Astrocyte (in vitro differentiated cells and primary cell): ENCODE data around the gene GOLGA7B. TPM values are rescaled to one million over a fixed set of nuclear protein-coding genes. Genes with fewer than 3 reads are reported as not detected.

Experiments
- DNase-seq: peaks from one replicate; pipeline ENCODE4 v3.0.0-alpha.2; 2010; ENCODE audit warnings: low read depth
- FAIRE-seq: peaks from 2 replicates; lab custom pipeline; 2011; peaks lifted over from hg19 to GRCh38; lab: Jason Lieb, UNC
- H2AFZ ChIP-seq: 2 replicates; pipeline ENCODE4 v1.6.0; 2012; ENCODE audit warnings: low read depth, low read length, inconsistent platforms
- H3K27ac ChIP-seq: 2 replicates; pipeline ENCODE4 v1.5.1; 2011; ENCODE audit warnings: low read depth, low read length, inconsistent platforms
- H3K27me3 ChIP-seq: 2 replicates; pipeline ENCODE4 v1.6.0; 2011; ENCODE audit warnings: low read length, inconsistent platforms; ENCODE audit not compliant: insufficient read depth
- H3K36me3 ChIP-seq: 2 replicates; pipeline ENCODE4 v1.5.1; 2011; ENCODE audit warnings: low read length, inconsistent platforms; ENCODE audit not compliant: insufficient read depth
- H3K4me1 ChIP-seq: 2 replicates; pipeline ENCODE4 v1.5.1; 2011; ENCODE audit warnings: low read length, inconsistent platforms; ENCODE audit not compliant: insufficient read depth
- H3K4me2 ChIP-seq: 2 replicates; pipeline ENCODE4 v1.6.0; 2012; ENCODE audit warnings: low read length, inconsistent platforms
- H3K4me3 ChIP-seq: 2 replicates; pipeline ENCODE4 v1.5.1; 2011; ENCODE audit warnings: low read depth, mild to moderate bottlenecking, low read length, inconsistent platforms; ENCODE audit not compliant: insufficient read depth
- H3K79me2 ChIP-seq: 2 replicates; pipeline ENCODE4 v1.6.0; 2012; ENCODE audit warnings: mild to moderate bottlenecking, low read length, inconsistent platforms; ENCODE audit not compliant: insufficient read depth
- H3K9ac ChIP-seq: 2 replicates; pipeline ENCODE4 v1.6.0; 2012; ENCODE audit warnings: mild to moderate bottlenecking, low read length, inconsistent platforms
- H3K9me3 ChIP-seq: 2 replicates; pipeline ENCODE4 v1.5.1; 2012; ENCODE audit warnings: low read depth, mild to moderate bottlenecking, low read length, inconsistent platforms; ENCODE audit not compliant: insufficient read depth
- H4K20me1 ChIP-seq: 2 replicates; pipeline ENCODE4 v1.6.0; 2012; ENCODE audit warnings: low read length, inconsistent platforms; ENCODE audit not compliant: insufficient read depth
- H3K27ac Mint-ChIP-seq: one replicate; pipeline ENCODE4 v1.8.0; 2021; ENCODE audit warnings: mild to moderate bottlenecking, mixed read lengths; ENCODE audit not compliant: unreplicated experiment
- H3K27me3 Mint-ChIP-seq: one replicate; pipeline ENCODE4 v1.8.0; 2021; ENCODE audit warnings: low read depth, mixed read lengths; ENCODE audit not compliant: unreplicated experiment
- H3K36me3 Mint-ChIP-seq: one replicate; pipeline ENCODE4 v1.8.0; 2021; ENCODE audit warnings: low read depth, mixed read lengths; ENCODE audit not compliant: unreplicated experiment
- H3K4me1 Mint-ChIP-seq: one replicate; pipeline ENCODE4 v1.8.0; 2021; ENCODE audit warnings: low read depth, mixed read lengths; ENCODE audit not compliant: unreplicated experiment
- H3K4me3 Mint-ChIP-seq: one replicate; pipeline ENCODE4 v1.8.0; 2021; ENCODE audit warnings: mild to moderate bottlenecking, moderate library complexity, mixed read lengths; ENCODE audit not compliant: unreplicated experiment
- H3K9me3 Mint-ChIP-seq: one replicate; pipeline ENCODE4 v1.8.0; 2021; ENCODE audit warnings: mild to moderate bottlenecking, mixed read lengths; ENCODE audit not compliant: unreplicated experiment
- CTCF ChIP-seq: IDR thresholded peaks from 2 replicates; pipeline ENCODE4 v1.5.1; 2011; ENCODE audit warnings: low read depth, mild to moderate bottlenecking, inconsistent platforms, low read length, moderate library complexity; ENCODE audit not compliant: insufficient read depth
- EZH2 ChIP-seq: IDR thresholded peaks from 2 replicates; pipeline ENCODE4 v1.6.1; 2012; ENCODE audit warnings: mild to moderate bottlenecking, low read length, inconsistent platforms; ENCODE audit not compliant: insufficient read depth
- total RNA-seq: library from RNA; stranded (reverse); gene quantifications from 2 replicates; pipeline ENCODE4 v1.2.1, GENCODE V29; 2021

GOLGA7B gene
- total RNA-seq, 1 donor from 2014 or later, result 0.16 TPM

GRCh38 chr10:97823734-97824133, 25.9 kb upstream of the GOLGA7B start:
- H3K36me3 ChIP-seq, result no peaks in the 10 kb centered on the region
- H4K20me1 ChIP-seq, result no peaks in the 10 kb centered on the region
- H2AFZ ChIP-seq, result no peak overlapping the region
- H3K79me2 ChIP-seq, result no peaks in the 10 kb centered on the region
- H3K27ac Mint-ChIP-seq, result no peak overlapping the region
- H3K9ac ChIP-seq, result no peak overlapping the region
- no peak overlapping the region for H3K4me3 Mint-ChIP-seq
- H3K27ac ChIP-seq, result no peak overlapping the region
- peaks cover 3% of the 10 kb centered on the region for H3K27me3 ChIP-seq
- no peaks in the 10 kb centered on the region for H3K36me3 Mint-ChIP-seq
- no peaks in the 10 kb centered on the region for H3K9me3 Mint-ChIP-seq
- no peak overlapping the region for H3K4me3 ChIP-seq
- DNase-seq (no peak), FAIRE-seq (no peak)
- no peaks in the 10 kb centered on the region for H3K9me3 ChIP-seq
- TF ChIP-seq EZH2 (no peak), CTCF (no peak)
- peaks cover 10% of the 10 kb centered on the region for H3K4me1 Mint-ChIP-seq
- H3K4me1 ChIP-seq, result peaks cover 4% of the 10 kb centered on the region
- peaks cover 35% of the 10 kb centered on the region for H3K27me3 Mint-ChIP-seq
- H3K4me2 ChIP-seq, result no peak overlapping the region

GRCh38 chr10:97825020-97825760, 24.5 kb upstream of the GOLGA7B start:
- H3K36me3 Mint-ChIP-seq, result no peaks in the 10 kb centered on the region
- Histone ChIP-seq H2AFZ (no peak overlapping the region), H3K36me3 (no peaks in the 10 kb centered on the region), H3K79me2 (no peaks in the 10 kb centered on the region), H3K4me3 (no peak overlapping the region), H3K27me3 (no peaks in the 10 kb centered on the region), H3K9ac (no peak overlapping the region), H3K9me3 (no peaks in the 10 kb centered on the region), H3K4me2 (no peak overlapping the region), H3K4me1 (peaks cover 4% of the 10 kb centered on the region), H4K20me1 (no peaks in the 10 kb centered on the region), H3K27ac (no peak overlapping the region)
- FAIRE-seq, result no peak
- H3K9me3 Mint-ChIP-seq, result no peaks in the 10 kb centered on the region
- TF ChIP-seq EZH2, result no peak
- no peak for TF ChIP-seq CTCF
- no peak overlapping the region for H3K27ac Mint-ChIP-seq
- DNase-seq, result no peak
- peaks cover 10% of the 10 kb centered on the region for H3K4me1 Mint-ChIP-seq
- peaks cover 40% of the 10 kb centered on the region for H3K27me3 Mint-ChIP-seq
- H3K4me3 Mint-ChIP-seq, result no peak overlapping the region

DNA sequence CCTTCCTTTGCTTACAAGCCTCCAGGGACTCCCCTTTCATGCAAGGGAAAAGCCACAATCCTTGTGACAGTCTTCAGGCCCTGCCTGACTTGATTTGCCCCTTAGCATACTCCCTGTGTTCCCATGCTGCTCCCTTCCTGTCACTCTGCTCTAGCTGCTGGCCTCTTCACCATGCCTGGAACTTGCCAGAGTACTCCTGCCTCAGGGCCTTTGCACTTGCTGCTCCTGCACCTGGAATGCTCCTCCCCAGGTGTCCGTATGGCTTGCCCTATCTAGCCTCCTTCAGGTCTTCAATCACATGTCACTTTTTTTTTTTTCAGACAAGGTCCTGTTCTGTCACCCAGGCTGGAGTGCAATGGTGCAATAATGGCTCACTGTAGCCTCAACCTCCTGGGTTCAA, 22.8 kb upstream of the GOLGA7B start:
- TF ChIP-seq CTCF (no peak), EZH2 (no peak)
- Histone ChIP-seq H3K9me3 (no peaks in the 10 kb centered on the region), H4K20me1 (no peaks in the 10 kb centered on the region), H3K27me3 (no peaks in the 10 kb centered on the region), H3K27ac (no peak overlapping the region), H3K79me2 (no peaks in the 10 kb centered on the region), H3K9ac (no peak overlapping the region), H3K4me2 (no peak overlapping the region), H3K4me1 (peaks cover 4% of the 10 kb centered on the region), H3K4me3 (no peak overlapping the region), H2AFZ (no peak overlapping the region), H3K36me3 (no peaks in the 10 kb centered on the region)
- Mint-ChIP-seq H3K27me3 (peaks cover 47% of the 10 kb centered on the region), H3K4me3 (no peak overlapping the region), H3K36me3 (no peaks in the 10 kb centered on the region), H3K27ac (no peak overlapping the region), H3K4me1 (peaks cover 10% of the 10 kb centered on the region), H3K9me3 (no peaks in the 10 kb centered on the region)
- no peak for FAIRE-seq
- no peak for DNase-seq
